Measurements from ENCODE around the gene CLEC4M.

DNA sequence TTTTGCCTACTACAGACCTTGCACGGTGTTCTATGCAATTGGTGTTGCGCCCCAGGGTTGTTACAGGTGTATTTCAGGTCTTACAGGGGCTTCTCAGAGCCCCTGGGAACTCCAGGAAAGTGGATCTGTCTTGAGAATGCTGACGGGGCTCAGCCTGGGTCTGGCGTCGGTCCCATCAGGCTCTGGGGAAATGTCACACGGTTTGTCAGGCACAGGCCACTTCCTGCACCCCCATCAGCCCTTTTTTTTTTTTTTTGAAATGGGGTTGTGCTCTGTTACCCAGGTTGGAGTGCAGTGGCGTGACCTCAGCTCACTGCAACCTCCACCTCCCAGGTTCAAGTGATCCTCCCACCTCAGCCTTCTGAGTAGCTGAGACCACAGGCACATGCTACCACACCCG lies 44.4 kb upstream of the CLEC4M start:
- TF ChIP-seq POLR2A (IDR thresholded peaks at IDR 0.05; ENCODE audit: low read length): no peak
- TF ChIP-seq GATA1 (IDR thresholded peaks at IDR 0.05; ENCODE audit: low read depth, low read length): no peak

Measured in erythroblast (primary cell).